ENCODE data around the gene CYP4F3.

CYP4F3 gene

GRCh38 chr19:15684828-15685227 is 44.1 kb downstream of the CYP4F3 start:
- Mint-ChIP-seq H3K27ac (no peak overlapping the region), H3K9me3 (peaks cover 74% of the 10 kb centered on the region), H3K36me3 (ENCODE audit: low read depth) (no peaks in the 10 kb centered on the region), H3K27me3 (ENCODE audit: low read depth) (no peaks in the 10 kb centered on the region), H3K4me1 (no peaks in the 10 kb centered on the region), H3K4me3 (no peak overlapping the region)
- no peak for TF ChIP-seq CTCF (IDR thresholded peaks at IDR 0.05; ENCODE audit: unreplicated experiment in 3 of 3)

GRCh38 chr19:15696654-15697194 is 56.0 kb downstream of the CYP4F3 start:
- no peaks in the 10 kb centered on the region for H3K27me3 Mint-ChIP-seq (ENCODE audit: low read depth)
- H3K9me3 Mint-ChIP-seq: peaks cover 40% of the 10 kb centered on the region
- no peak overlapping the region for H3K4me3 Mint-ChIP-seq
- H3K4me1 Mint-ChIP-seq: no peaks in the 10 kb centered on the region
- no peak overlapping the region for H3K27ac Mint-ChIP-seq
- H3K36me3 Mint-ChIP-seq (ENCODE audit: low read depth): no peaks in the 10 kb centered on the region
- no peak for TF ChIP-seq CTCF (IDR thresholded peaks at IDR 0.05; ENCODE audit: unreplicated experiment in 3 of 3)

GRCh38 chr19:15701757-15702533 is 61.2 kb downstream of the CYP4F3 start:
- no peaks in the 10 kb centered on the region for H3K36me3 Mint-ChIP-seq (ENCODE audit: low read depth)
- peaks cover 45% of the 10 kb centered on the region for H3K9me3 Mint-ChIP-seq
- H3K4me1 Mint-ChIP-seq: no peaks in the 10 kb centered on the region
- no peak overlapping the region for H3K4me3 Mint-ChIP-seq
- no peak for TF ChIP-seq CTCF (IDR thresholded peaks at IDR 0.05; ENCODE audit: unreplicated experiment in 3 of 3)
- no peak overlapping the region for H3K27ac Mint-ChIP-seq
- no peaks in the 10 kb centered on the region for H3K27me3 Mint-ChIP-seq (ENCODE audit: low read depth)

- H3K4me1 Mint-ChIP-seq: no peaks in the 10 kb centered on the region
- H3K9me3 Mint-ChIP-seq: peaks cover 46% of the 10 kb centered on the region
- no peak overlapping the region for H3K4me3 Mint-ChIP-seq
- H3K36me3 Mint-ChIP-seq (ENCODE audit: low read depth): no peaks in the 10 kb centered on the region
- TF ChIP-seq CTCF (IDR thresholded peaks at IDR 0.05; ENCODE audit: unreplicated experiment in 3 of 3): no peak
- H3K27ac Mint-ChIP-seq: no peak overlapping the region
- H3K27me3 Mint-ChIP-seq (ENCODE audit: low read depth): no peaks in the 10 kb centered on the region
Observed at GRCh38 chr19:15702534-15702930, 61.8 kb downstream of the CYP4F3 start.

All from nephron (organoid).